Gastrocnemius medialis (tissue), 4 donors: ENCODE measurements around the gene RRM1.

Experiments used
- CTCF ChIP-seq, 5 experiments: fragments of 450-650 bp in 3 of 5; fragments of 200-600 bp in 2 of 5; sonication (generic) in 2 of 5; IDR thresholded peaks in 4 of 5; conservative IDR thresholded peaks in 1 of 5; 1 replicate in 4 of 5; 2 replicates in 1 of 5; pipeline ENCODE4 v1.5.1; 2016 to 2019; ENCODE audit warnings: antibody characterized with exemption in 5 of 5, mild to moderate bottlenecking in 3 of 5, moderate library complexity in 3 of 5
- POLR2A ChIP-seq, 2 donors: fragments of 450-650 bp; IDR thresholded peaks; one replicate each; pipeline ENCODE4 v1.6.1; 2017; ENCODE audit warnings: antibody characterized with exemption in 2 of 2, mild to moderate bottlenecking in 2 of 2, moderate library complexity in 2 of 2

- TF ChIP-seq CTCF (IDR thresholded peaks at IDR 0.05 in 4 of 5, conservative IDR thresholded peaks at IDR 0.05 in 1 of 5) (no peak), POLR2A (IDR thresholded peaks at IDR 0.05) (no peak)
Measured at GRCh38 chr11:4146070-4146771, 51.6 kb downstream of the RRM1 start.
